Lower lobe of right lung (tissue), 2 donors: ENCODE results near the gene TGFA. TPM values are rescaled to one million over a fixed set of nuclear protein-coding genes. Genes with fewer than 3 reads are reported as not detected.
"Not testable (repeated sequence)": the region's sequence is repeated elsewhere in the genome, so short reads cannot be mapped to it uniquely, and the experiment has no call there.

Experiments used
- ATAC-seq, 2 donors: fragments of 200-7000 bp; cut with Tn5 transposase; one replicate each; pipeline ENCODE4 v1.9.1; 2020 to 2022; ENCODE audit warnings: mild to moderate bottlenecking in 2 of 2, moderate library complexity in 2 of 2
- DNase-seq: peaks from one replicate; pipeline ENCODE4 v3.0.0-alpha.2; 2020
- H3K27ac ChIP-seq: fragments of 200-600 bp; one replicate; pipeline ENCODE4 v1.8.0; 2022
- H3K27me3 ChIP-seq: fragments of 200-600 bp; one replicate; pipeline ENCODE4 v1.8.0; 2022; ENCODE audit warnings: low read depth
- H3K36me3 ChIP-seq: fragments of 200-600 bp; one replicate; pipeline ENCODE4 v1.8.0; 2022; ENCODE audit warnings: mild to moderate bottlenecking
- H3K4me1 ChIP-seq: fragments of 200-600 bp; one replicate; pipeline ENCODE4 v1.8.0; 2022
- H3K4me3 ChIP-seq: fragments of 200-600 bp; one replicate; pipeline ENCODE4 v1.8.0; 2022; ENCODE audit warnings: mild to moderate bottlenecking
- H3K9me3 ChIP-seq: fragments of 200-600 bp; one replicate; pipeline ENCODE4 v1.8.0; 2022
- CTCF ChIP-seq: fragments of 200-600 bp; IDR thresholded peaks from one replicate; pipeline ENCODE4 v1.8.0; 2022; ENCODE audit warnings: antibody characterized with exemption, mild to moderate bottlenecking
- intact Hi-C: fragments of 100-400 bp; cut with DNase I; formaldehyde crosslinking; loops from one replicate; pipeline ENCODE4 v1.11.0; 2022
- total RNA-seq: library from RNA; stranded (reverse); fragmentation: NEBNext Ultra II Directional; extraction: Animal tissue kit (Norgen Biotek cat#: 25700); gene quantifications from one replicate; pipeline ENCODE4 v1.2.1, GENCODE V29; 2021
- donor health status: DM: no; HTN: yes; CAD: no; lungs with severe emphysema.

TGFA gene
- total RNA-seq, 1 donor from 2014 or later = 8.2 TPM

DNA sequence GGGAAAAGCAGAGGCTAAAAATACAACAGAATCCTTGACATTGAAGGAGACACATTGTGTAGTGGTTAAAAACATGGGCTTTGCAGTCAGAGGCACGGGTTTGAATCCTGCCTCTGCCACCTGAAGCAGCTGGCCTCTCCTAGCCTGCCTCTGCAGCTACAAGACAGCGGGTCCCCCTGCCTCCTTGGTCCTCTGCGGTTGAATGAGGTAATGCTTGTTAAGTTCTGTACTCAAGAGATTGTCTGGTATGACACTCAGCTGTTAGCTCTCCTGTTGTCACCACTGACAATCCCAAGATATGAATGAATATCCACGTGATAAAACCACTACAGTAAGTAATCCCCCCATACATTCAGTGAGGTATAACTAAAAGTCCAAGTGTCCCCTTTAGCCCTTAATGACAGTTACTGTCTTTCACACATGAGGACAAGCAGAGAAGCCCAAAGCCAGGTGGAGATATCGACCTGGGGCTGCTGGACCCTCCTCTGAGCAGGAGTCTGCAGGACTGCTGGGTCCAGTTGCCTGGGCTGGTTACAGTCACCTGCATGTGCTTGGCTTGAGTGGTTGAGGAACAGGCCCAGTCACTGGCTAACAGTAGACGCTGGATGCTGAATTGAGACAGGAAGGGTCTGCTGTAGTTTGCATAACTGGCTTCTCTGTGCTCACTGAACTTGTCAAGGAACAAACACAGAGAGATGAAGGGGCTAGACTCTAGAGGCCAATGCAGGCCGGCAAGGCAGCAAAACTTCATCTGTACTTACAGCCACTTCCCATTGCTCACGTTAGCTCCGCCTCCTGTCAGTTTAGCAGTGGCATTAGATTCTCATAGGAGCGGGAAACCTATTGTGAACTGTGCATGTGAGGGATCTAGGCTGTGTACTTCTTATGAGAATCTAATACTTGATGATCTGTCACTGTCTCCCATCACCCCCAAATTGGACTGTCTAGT, 85.5 kb downstream of the TGFA start:
- Histone ChIP-seq H3K27ac (no peak overlapping the region), H3K27me3 (no peaks in the 10 kb centered on the region), H3K4me1 (no peaks in the 10 kb centered on the region), H3K4me3 (no peak overlapping the region), H3K9me3 (no peaks in the 10 kb centered on the region), H3K36me3 (no peaks in the 10 kb centered on the region)
- DNase-seq = no peak
- intact Hi-C loops = no loop called here
- no peak for TF ChIP-seq CTCF
- ATAC-seq = no peak

DNA sequence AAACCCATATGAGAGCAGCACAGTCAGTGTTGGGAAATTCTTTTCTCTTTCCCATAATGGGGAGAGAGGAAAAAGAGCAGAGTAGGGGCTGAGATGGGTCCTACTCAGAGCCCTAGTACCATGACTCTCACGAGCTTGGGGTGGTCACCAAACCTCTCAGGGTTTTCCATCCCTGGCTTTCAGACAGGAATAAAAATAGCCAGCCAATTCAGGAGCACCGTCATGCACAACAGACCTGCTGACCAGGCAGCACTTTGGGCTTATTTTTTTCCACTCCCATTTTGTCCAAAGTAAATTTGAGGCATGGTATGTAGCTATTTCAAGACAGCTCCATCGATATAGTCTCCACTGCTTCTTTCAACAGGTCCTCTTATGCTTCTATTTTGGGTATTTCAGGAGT, 86.4 kb downstream of the TGFA start:
- H3K4me3 ChIP-seq = no peak overlapping the region
- ATAC-seq = no peak
- no peak overlapping the region for H3K27ac ChIP-seq
- intact Hi-C loops = no loop called here
- H3K27me3 ChIP-seq = no peaks in the 10 kb centered on the region
- no peaks in the 10 kb centered on the region for H3K36me3 ChIP-seq
- no peaks in the 10 kb centered on the region for H3K9me3 ChIP-seq
- TF ChIP-seq CTCF = no peak
- no peak for DNase-seq
- no peaks in the 10 kb centered on the region for H3K4me1 ChIP-seq

GRCh38 chr2:70466647-70467046, 87.0 kb downstream of the TGFA start:
- H3K27ac ChIP-seq, H3K4me3 ChIP-seq, intact Hi-C loops, H3K4me1 ChIP-seq, H3K36me3 ChIP-seq, H3K27me3 ChIP-seq, ATAC-seq, H3K9me3 ChIP-seq, DNase-seq: not testable (repeated sequence)

- DNase-seq (no peak), ATAC-seq (peak; percentile 6 to 31)
- no peak overlapping the region for H3K4me3 ChIP-seq
- no peak for TF ChIP-seq CTCF
- H3K4me1 ChIP-seq = no peaks in the 10 kb centered on the region
- H3K27ac ChIP-seq = no peak overlapping the region
- no peaks in the 10 kb centered on the region for H3K27me3 ChIP-seq
- no peaks in the 10 kb centered on the region for H3K9me3 ChIP-seq
- H3K36me3 ChIP-seq = no peaks in the 10 kb centered on the region
- intact Hi-C loops = no loop called here
Measured at GRCh38 chr2:70463997-70464396, 89.6 kb downstream of the TGFA start.

DNA sequence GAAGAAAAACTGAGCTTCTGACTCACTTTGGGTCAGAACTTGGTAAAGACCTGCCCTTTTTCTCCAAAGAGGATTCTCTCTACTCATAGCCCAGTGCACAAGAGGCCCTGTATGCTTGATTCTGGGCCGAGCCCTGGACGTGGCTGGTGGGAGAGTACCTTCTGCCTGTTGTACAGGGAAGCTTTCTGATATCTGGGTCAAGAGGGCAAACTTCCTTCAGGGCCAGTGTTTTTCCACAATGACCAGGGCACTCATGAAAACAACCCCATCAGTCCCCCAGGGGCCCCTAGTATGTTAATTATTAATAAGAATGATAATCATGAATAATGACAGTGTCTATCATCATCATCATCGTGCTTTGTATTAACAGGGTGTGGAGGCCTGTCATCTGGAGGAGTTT, 90.0 kb downstream of the TGFA start:
- no peak for DNase-seq
- no peaks in the 10 kb centered on the region for H3K36me3 ChIP-seq
- no peaks in the 10 kb centered on the region for H3K4me1 ChIP-seq
- no peak overlapping the region for H3K4me3 ChIP-seq
- no peak for ATAC-seq
- intact Hi-C loops = no loop called here
- no peak for TF ChIP-seq CTCF
- H3K27ac ChIP-seq = no peak overlapping the region
- H3K9me3 ChIP-seq = no peaks in the 10 kb centered on the region
- no peaks in the 10 kb centered on the region for H3K27me3 ChIP-seq
